Epithelial cell of alveolus of lung (primary cell): ENCODE results near the gene CGB8. TPM values are rescaled to one million over a fixed set of nuclear protein-coding genes. Genes with fewer than 3 reads are reported as not detected.

Experiments
- total RNA-seq: library from RNA; depleted of rRNA; stranded (reverse); fragments of >200 nt; gene quantifications from 2 replicates; pipeline ENCODE4 v1.2.1, GENCODE V29; 2015

Gene CGB8
- 0.91 TPM in 1 of 2 replicates, not detected in the other for total RNA-seq

DNA sequence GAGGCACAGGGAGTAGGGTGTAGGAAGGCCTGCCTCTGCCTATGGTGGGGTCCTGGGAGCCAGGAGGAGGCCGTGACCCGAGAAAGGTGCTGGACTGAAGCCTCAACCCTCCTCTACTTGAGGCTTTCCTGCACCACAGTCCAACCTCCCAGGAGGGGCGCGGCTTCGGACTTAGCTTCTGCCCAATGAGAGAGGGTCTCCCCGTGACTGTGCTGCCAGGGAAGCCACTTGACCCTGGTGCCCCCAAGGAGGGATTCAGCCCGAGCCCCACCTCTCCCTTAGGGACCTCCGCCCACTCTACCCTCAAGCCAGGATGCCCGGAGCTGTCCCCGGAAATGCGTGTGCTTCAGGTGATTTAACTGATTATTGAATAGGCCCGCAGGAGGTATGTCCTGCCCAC is at the start of gene CGB8:
Gene CGB8, minus strand, starts transcription at position 101 of the 400 bp plus-strand sequence. CDS start 372 bp downstream, outside the sequence.

DNA sequence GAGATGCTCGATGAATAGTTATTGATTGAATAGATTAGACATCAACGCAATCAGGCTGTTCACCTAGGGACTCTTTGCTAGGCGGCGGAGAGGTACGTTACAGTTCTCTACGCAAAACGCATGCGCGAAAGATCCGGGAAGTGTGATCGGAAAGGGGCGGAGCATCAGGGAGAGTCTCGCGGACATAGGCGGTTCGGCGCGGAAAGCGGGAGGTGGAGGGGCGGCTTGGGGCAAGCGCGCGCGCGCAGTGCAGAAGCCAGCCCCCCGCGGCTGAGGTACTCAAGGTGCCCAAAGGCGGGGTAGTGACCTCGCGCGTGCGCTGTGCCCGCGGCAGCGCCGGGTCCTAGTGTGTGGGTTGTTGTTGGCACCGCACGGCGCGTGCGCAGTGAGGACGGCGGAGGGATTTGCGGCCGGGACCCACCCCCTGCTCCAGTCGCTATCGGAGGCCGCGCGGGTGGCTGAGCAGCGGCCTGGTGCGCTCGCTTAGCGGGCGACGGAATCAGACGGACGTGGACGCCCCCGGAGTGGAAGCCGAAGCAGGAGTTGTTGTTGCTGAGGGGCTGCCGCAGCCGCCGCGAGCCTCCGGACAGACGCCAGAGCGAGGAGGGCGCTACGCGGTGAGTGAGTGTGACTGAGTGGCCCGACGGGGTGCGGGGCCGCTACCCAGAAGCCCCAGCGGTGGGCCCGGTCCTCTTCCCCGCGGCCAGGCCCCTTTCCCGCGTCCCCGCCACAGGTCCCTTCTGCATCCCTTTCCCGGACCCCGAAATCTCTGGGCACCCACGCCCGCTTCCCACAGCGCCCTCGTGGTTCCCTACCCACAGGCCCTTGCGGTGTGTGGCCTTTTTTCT is 36.3 kb upstream of the CGB8 start, which contains the start of gene SNRNP70:
Gene SNRNP70, plus strand, starts transcription at position 432 of the 848 bp plus-strand sequence. CDS start 964 bp downstream, outside the sequence.

DNA sequence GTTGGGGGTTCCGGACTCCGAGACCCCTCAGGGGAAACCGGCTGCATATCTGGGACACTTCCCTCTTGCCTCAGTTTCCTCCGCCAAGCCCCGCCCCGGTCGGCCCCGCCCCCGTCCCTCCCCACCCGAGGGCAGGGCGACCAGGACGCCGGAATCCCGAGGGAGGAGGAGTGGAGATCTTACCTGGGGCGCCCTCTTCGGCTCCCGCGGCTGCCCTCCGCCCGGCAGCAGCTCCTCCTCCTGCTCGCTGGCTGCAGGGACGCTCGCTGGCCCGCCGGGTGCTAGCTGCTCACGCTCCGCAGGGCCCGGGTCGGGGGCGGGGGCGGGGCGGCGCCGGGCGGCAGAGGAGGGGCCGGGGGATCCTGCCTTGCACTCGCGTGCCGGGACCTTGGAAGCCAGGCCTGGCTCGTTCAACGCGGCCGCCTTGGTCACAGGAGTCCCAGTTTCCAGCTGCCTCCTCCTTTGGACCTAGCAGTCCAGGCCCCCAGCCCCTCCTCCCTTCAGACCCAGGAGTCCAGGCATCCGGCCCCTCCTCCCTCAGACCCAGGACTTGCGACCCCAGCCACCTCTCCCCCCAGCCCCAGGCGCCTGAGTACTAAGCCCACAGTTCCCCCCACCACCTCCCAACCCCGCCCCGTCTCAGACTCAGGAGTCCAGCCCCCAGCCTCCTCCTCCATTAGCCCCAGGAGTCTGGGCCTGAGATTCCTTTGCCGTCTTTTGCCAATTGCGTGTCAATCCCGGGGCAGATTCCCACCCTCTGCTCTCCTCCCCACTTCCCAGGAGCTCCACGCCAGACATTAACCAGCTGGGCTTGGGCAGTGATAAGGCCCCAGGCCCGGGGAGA is 16.1 kb upstream of the CGB8 start, which contains the start of gene NTF4:
Gene NTF4, minus strand, starts transcription at position 51 of the 844 bp plus-strand sequence. CDS start 2,821 bp downstream, outside the sequence.

DNA sequence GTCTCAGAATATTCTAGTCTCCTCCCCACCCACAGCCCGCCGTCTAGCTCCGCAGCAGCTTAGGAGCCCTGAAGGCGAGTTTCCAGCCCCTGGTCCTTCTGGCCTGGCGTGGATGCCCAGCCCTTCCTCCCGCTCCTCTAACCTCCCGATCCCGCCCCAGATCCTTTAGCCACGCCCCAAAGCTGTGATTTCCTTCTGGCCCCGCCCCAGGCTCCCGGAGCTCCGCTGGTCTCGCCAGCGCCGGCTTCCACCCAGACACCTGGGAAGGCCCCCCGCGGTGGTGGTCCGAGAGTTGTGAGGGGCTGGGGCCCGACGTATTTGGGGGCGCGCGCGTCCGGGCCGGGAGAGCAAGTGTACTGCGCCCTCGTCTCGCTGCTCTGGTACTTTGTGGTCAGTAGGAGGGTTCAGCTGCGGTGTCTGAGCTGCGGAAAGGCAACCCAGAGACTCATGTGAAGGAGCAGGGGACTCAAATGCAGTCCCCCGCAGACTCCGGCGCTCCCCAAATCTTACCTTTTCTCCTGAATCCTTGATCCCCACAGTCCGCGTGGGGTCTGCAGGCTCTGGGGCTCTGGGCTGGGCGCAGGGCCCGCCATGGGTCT is 8.8 kb upstream of the CGB8 start, which contains the start of gene CGB7:
Gene CGB7, minus strand, starts transcription at position 114 of the 599 bp plus-strand sequence. CDS start 2,374 bp downstream, outside the sequence.

DNA sequence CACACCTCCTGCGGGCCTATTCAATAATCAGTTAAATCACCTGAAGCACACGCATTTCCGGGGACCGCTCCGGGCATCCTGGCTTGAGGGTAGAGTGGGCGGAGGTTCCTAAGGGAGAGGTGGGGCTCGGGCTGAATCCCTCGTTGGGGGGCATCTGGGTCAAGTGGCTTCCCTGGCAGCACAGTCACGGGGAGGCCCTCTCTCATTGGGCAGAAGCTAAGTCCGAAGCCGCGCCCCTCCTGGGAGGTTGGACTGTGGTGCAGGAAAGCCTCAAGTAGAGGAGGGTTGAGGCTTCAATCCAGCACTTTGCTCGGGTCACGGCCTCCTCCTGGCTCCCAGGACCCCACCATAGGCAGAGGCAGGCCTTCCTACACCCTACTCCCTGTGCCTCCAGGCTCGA is 5.4 kb downstream of the CGB8 start, which contains the start of gene CGB5:
Gene CGB5, plus strand, starts transcription at position 301 of the 400 bp plus-strand sequence. CDS start 362 bp downstream, outside the sequence.

DNA sequence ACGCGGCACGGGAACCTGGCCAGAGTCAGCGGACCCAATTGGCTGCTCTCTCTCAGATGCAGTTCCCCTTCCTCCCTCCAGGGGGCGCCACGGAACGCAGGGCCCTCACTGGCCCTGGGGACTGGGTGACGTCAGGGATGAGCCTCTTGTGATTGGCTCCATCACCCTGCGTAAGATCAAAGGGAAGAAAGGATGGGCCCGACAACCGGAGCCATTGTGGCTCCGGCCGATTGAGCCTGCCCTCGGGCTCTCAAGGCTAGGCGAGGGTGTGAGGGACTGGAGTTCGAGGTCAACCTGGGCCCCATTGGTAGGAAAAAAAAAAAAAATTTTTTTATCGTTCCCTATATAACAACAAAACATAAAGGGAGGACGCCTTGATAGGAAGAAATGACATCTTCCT is 12.1 kb downstream of the CGB8 start, which contains the start of gene CGB1:
Gene CGB1, minus strand, starts transcription at position 81 of the 400 bp plus-strand sequence. CDS start 184 bp downstream, outside the sequence.

DNA sequence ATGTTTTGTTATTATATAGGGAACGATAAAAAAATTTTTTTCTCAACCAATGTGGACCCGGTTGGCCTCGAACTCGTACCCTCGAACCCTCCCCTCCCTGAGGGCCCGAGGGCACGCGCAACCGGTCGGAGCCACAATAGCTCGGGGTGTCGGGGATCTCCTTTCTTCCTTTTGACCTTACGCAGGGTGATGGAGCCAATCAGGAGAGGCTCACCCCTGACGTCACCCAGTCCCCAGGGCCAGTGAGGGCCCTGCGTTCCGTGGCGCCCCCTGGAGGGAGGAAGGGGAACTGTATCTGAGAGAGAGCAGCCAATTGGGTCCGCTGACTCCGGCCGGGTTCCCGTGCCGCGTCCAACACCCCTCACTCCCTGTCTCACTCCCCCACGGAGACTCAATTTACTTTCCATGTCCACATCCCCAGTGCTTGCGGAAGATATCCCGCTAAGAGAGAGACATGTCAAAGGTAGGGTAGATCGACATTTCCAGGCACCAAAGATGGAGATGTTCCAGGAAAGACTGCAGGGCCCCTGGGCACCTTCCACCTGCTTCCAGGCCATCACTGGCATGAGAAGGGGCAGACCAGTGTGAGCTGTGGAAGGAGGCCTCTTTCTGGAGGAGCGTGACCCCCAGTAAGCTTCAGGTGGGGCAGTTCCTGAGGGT is 17.1 kb downstream of the CGB8 start, which contains the start of gene CGB2:
Gene CGB2, plus strand, starts transcription at position 249 of the 660 bp plus-strand sequence. Its CDS starts 206 bp downstream, at position 455.

DNA sequence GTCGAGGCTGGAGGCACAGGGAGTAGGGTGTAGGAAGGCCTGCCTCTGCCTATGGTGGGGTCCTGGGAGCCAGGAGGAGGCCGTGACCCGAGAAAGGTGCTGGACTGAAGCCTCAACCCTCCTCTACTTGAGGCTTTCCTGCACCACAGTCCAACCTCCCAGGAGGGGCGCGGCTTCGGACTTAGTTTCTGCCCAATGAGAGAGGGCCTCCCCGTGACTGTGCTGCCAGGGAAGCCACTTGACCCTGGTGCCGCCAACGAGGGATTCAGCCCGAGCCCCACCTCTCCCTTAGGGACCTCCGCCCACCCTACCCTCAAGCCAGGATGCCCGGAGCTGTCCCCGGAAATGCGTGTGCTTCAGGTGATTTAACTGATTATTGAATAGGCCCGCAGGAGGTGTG is 24.7 kb downstream of the CGB8 start, which contains the start of gene CGB3:
Gene CGB3, minus strand, starts transcription at position 101 of the 400 bp plus-strand sequence. CDS start 362 bp downstream, outside the sequence.

DNA sequence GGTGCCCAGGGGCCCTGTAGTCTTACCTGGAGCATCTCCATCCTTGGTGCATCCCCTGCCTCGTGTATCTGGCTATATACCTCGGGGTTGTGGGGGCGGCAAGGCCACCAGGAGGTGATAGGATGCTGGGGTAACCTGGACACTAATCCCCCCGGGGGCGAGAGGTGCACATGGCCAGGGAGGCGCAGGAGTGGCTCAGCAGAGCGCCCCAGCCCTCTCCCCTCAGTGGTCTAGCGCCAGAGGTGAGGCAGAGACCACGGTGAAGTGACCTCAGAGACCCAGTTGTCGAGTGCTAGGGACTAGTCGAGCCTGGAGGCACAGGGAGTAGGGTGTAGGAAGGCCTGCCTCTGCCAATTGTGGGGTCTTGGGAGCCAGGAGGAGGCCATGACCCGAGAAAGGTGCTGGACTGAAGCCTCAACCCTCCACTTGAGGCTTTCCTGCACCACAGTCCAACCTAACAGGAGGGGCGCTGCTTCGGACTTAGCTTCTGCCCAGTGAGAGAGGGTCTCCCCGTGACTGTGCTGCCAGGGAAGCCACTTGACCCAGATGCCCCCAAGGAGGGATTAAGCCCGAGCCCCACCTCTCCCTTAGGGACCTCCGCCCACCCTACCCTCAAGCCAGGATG is 31.8 kb downstream of the CGB8 start, which contains the start of gene LHB:
Gene LHB, minus strand, starts transcription at position 51 of the 625 bp plus-strand sequence. Its CDS starts 10 bp downstream, at position 41.

Other genes starting within 250 kb of the CGB8 start
- 54.6 and 56.7 TPM in 2 replicates for gene BCAT2, start 238.1 kb downstream of the CGB8 start, total RNA-seq
- gene HSD17B14, start 212.6 kb downstream of the CGB8 start, total RNA-seq = 4.0 and 4.6 TPM in 2 replicates
- gene PLEKHA4, start 180.5 kb downstream of the CGB8 start, total RNA-seq = 18.4 and 23.8 TPM in 2 replicates
- gene PPP1R15A, start 176.7 kb downstream of the CGB8 start, total RNA-seq = 34.5 and 39.9 TPM in 2 replicates
- gene TULP2, start 150.4 kb downstream of the CGB8 start, total RNA-seq = not detected in 2 replicates
- gene NUCB1, start 148.8 kb downstream of the CGB8 start, total RNA-seq = 337 and 467 TPM in 2 replicates
- 0.16 TPM in 1 of 2 replicates, not detected in the other for gene DHDH, start 115.4 kb downstream of the CGB8 start, total RNA-seq
- gene BAX, start 94.2 kb downstream of the CGB8 start, total RNA-seq = 111 and 161 TPM in 2 replicates
- gene FTL, start 83.8 kb downstream of the CGB8 start, total RNA-seq = 4,137 and 8,306 TPM in 2 replicates
- gene GYS1, start 55.8 kb downstream of the CGB8 start, total RNA-seq = 47.3 and 78.4 TPM in 2 replicates
- 111 and 241 TPM in 2 replicates for gene RUVBL2, start 55.2 kb downstream of the CGB8 start, total RNA-seq
- gene LHB, start 32.0 kb downstream of the CGB8 start, total RNA-seq = 0.52 and 1.2 TPM in 2 replicates
- 1.3 TPM in 1 of 2 replicates, not detected in the other for gene CGB3, start 24.8 kb downstream of the CGB8 start, total RNA-seq
- not detected in 2 replicates for gene CGB2, start 17.2 kb downstream of the CGB8 start, total RNA-seq
- gene CGB1, start 12.2 kb downstream of the CGB8 start, total RNA-seq = not detected in 2 replicates
- 12.3 TPM in 1 of 2 replicates, not detected in the other for gene CGB5, start 5.3 kb downstream of the CGB8 start, total RNA-seq
- 0.40 and 2.7 TPM in 2 replicates for gene CGB7, start 8.6 kb upstream of the CGB8 start, total RNA-seq
- gene NTF4, start 15.7 kb upstream of the CGB8 start, total RNA-seq = not detected in 2 replicates
- not detected in 2 replicates for gene KCNA7, start 23.6 kb upstream of the CGB8 start, total RNA-seq
- 119 and 145 TPM in 2 replicates for gene SNRNP70, start 36.3 kb upstream of the CGB8 start, total RNA-seq
- 3.1 and 7.0 TPM in 2 replicates for gene LIN7B, start 65.3 kb upstream of the CGB8 start, total RNA-seq
- 0.32 and 4.8 TPM in 2 replicates for gene C19orf73, start 70.0 kb upstream of the CGB8 start, total RNA-seq
- gene PPFIA3, start 70.4 kb upstream of the CGB8 start, total RNA-seq = 2.1 and 8.9 TPM in 2 replicates
- 0.32 TPM in 1 of 2 replicates, not detected in the other for gene HRC, start 106.3 kb upstream of the CGB8 start, total RNA-seq
- gene TRPM4, start 108.7 kb upstream of the CGB8 start, total RNA-seq = 12.0 and 12.8 TPM in 2 replicates